ENCODE results near the gene DOP1B.

Gene DOP1B, protein sequence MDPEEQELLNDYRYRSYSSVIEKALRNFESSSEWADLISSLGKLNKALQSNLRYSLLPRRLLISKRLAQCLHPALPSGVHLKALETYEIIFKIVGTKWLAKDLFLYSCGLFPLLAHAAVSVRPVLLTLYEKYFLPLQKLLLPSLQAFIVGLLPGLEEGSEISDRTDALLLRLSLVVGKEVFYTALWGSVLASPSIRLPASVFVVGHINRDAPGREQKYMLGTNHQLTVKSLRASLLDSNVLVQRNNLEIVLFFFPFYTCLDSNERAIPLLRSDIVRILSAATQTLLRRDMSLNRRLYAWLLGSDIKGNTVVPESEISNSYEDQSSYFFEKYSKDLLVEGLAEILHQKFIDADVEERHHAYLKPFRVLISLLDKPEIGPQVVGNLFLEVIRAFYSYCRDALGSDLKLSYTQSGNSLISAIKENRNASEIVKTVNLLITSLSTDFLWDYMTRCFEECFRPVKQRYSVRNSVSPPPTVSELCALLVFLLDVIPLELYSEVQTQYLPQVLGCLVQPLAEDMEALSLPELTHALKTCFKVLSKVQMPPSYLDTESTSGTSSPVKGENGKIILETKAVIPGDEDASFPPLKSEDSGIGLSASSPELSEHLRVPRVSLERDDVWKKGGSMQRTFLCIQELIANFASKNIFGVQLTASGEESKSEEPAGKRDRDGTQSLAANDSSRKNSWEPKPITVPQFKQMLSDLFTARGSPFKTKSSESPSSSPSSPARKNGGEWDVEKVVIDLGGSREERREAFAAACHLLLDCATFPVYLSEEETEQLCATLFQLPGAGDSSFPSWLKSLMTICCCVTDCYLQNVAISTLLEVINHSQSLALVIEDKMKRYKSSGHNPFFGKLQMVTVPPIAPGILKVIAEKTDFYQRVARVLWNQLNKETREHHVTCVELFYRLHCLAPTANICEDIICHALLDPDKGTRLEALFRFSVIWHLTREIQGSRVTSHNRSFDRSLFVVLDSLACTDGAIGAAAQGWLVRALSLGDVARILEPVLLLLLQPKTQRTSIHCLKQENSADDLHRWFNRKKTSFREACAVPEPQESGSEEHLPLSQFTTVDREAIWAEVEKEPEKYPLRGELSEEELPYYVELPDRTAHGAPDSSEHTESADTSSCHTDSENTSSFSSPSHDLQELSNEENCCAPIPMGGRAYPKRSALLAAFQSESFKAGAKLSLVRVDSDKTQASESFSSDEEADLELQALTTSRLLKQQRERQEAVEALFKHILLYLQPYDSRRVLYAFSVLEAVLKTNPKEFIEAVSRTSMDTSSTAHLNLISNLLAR (N-terminal part only)

DNA sequence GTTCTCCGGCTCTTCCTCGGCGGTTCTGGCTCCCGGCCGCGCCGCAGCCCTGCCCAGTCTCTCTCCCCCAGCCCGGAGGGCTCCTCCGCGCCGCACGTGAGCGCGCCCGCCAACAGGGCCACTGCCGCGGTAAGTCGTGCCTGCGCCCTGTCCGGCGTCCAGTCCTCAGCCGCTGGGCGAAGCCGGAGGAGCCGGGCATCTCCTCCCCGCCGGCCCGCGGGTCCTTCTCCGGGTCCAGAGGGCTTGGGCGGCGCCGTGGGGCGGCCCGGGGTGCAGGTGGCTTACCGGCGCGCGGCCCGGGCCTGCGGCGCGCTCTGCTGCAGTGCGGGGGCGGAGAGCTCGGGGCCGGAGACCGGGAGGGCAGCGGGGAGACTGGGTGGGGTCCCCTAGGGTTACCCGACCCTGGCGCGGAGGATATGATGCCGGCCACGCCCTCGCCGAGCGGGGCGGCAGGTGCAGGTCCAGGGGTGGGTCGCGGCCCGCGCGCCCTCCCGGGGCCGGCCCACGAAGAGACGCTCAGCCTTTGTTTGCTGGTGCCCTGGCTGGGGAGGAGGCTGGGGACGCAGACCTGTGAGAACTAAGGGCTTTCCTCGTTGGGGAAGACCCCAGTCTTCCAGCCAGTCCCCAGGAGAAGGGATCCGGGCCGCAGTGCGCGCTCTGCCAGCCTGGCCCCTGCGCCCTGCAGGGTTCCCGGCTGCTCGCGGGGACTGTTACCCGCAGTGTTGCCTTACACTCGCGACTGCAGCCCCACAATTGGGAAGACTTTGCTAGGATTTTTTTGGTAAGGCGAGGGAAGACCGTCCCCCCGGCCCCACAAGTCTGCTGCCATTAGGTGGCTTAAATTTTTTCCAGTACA lies at the start of gene DOP1B:
Gene DOP1B, plus strand, starts transcription at position 10 of the 856 bp plus-strand sequence. CDS start 7,910 bp downstream, outside the sequence.
- Histone ChIP-seq H4K20me1 (ENCODE audit: insufficient read depth, low read length, poor library complexity, severe bottlenecking) (no peaks in the 10 kb centered on the region), H3K79me2 (ENCODE audit: insufficient read depth, low read length) (peaks cover 12% of the 10 kb centered on the region; the same call in 1 of the 2 replicates), H3K4me1 (ENCODE audit: insufficient read depth, low read length, poor library complexity, severe bottlenecking) (peaks cover 8% of the 10 kb centered on the region), H3K4me2 (ENCODE audit: low read depth, low read length, poor library complexity, severe bottlenecking) (peak within 1 kb of the TSS; percentile 92), H3K27me3 (ENCODE audit: insufficient read depth, low read length, poor library complexity, severe bottlenecking) (no peaks in the 10 kb centered on the region), H3K9ac (ENCODE audit: low read depth, low read length, poor library complexity, severe bottlenecking) (peak within 1 kb of the TSS; percentile 71), H3K36me3 (ENCODE audit: insufficient read depth, low read length) (no peaks in the 10 kb centered on the region), H3F3A (ENCODE audit: low read depth) (no peaks in the 10 kb centered on the region), H3K9me3 (ENCODE audit: insufficient read depth, low read depth, low read length) (no peaks in the 10 kb centered on the region), H3K9me2 (replicated peaks; ENCODE audit: low read depth, low read length) (no peaks in the 10 kb centered on the region), H3K4me3 (ENCODE audit: low read length, poor library complexity, severe bottlenecking) (peak within 1 kb of the TSS; percentile 96), H2AFZ (ENCODE audit: low read length) (peak within 1 kb of the TSS; percentile 91)
- no peak for TF ChIP-seq EZH2phosphoT487 (IDR thresholded peaks at IDR 0.05; ENCODE audit: borderline replicate concordance)
- TF ChIP-seq, protein P1, sequence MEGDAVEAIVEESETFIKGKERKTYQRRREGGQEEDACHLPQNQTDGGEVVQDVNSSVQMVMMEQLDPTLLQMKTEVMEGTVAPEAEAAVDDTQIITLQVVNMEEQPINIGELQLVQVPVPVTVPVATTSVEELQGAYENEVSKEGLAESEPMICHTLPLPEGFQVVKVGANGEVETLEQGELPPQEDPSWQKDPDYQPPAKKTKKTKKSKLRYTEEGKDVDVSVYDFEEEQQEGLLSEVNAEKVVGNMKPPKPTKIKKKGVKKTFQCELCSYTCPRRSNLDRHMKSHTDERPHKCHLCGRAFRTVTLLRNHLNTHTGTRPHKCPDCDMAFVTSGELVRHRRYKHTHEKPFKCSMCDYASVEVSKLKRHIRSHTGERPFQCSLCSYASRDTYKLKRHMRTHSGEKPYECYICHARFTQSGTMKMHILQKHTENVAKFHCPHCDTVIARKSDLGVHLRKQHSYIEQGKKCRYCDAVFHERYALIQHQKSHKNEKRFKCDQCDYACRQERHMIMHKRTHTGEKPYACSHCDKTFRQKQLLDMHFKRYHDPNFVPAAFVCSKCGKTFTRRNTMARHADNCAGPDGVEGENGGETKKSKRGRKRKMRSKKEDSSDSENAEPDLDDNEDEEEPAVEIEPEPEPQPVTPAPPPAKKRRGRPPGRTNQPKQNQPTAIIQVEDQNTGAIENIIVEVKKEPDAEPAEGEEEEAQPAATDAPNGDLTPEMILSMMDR (conservative IDR thresholded peaks at IDR 0.05; ENCODE audit: low read length): no peak

- no peak overlapping the region for H3K4me3 ChIP-seq (ENCODE audit: low read length, poor library complexity, severe bottlenecking)
- no peaks in the 10 kb centered on the region for H3K79me2 ChIP-seq (ENCODE audit: insufficient read depth, low read length)
- H3K4me2 ChIP-seq (ENCODE audit: low read depth, low read length, poor library complexity, severe bottlenecking): no peak overlapping the region
- H3F3A ChIP-seq (ENCODE audit: low read depth): no peaks in the 10 kb centered on the region
- no peaks in the 10 kb centered on the region for H3K9me3 ChIP-seq (ENCODE audit: insufficient read depth, low read depth, low read length)
- H4K20me1 ChIP-seq (ENCODE audit: insufficient read depth, low read length, poor library complexity, severe bottlenecking): no peaks in the 10 kb centered on the region
- no peak for TF ChIP-seq EZH2phosphoT487 (IDR thresholded peaks at IDR 0.05; ENCODE audit: borderline replicate concordance)
- TF ChIP-seq, protein P1 (conservative IDR thresholded peaks at IDR 0.05; ENCODE audit: low read length): no peak
- H3K4me1 ChIP-seq (ENCODE audit: insufficient read depth, low read length, poor library complexity, severe bottlenecking): peaks cover 4% of the 10 kb centered on the region
- no peak overlapping the region for H2AFZ ChIP-seq (ENCODE audit: low read length)
- no peaks in the 10 kb centered on the region for H3K36me3 ChIP-seq (ENCODE audit: insufficient read depth, low read length)
- H3K9me2 ChIP-seq (replicated peaks; ENCODE audit: low read depth, low read length): no peaks in the 10 kb centered on the region
- H3K27me3 ChIP-seq (ENCODE audit: insufficient read depth, low read length, poor library complexity, severe bottlenecking): no peaks in the 10 kb centered on the region
- no peak overlapping the region for H3K9ac ChIP-seq (ENCODE audit: low read depth, low read length, poor library complexity, severe bottlenecking)
Observed at GRCh38 chr21:36109868-36110267, 46.8 kb upstream of the DOP1B start.

Data from Loucy (cell line).